KBM-7 (cell line): ENCODE data around the gene MAP4.
"Not testable (repeated sequence)": the region's sequence is repeated elsewhere in the genome, so short reads cannot be mapped to it uniquely, and the experiment has no call there.

Experiments
- DNase-seq: peaks from one replicate; pipeline ENCODE4 v3.0.0-alpha.2; 2015
- in situ Hi-C: fragments of 300-500 bp; cut with MboI; formaldehyde crosslinking; loops from 2 replicates; pipeline ENCODE4 v1.14.3; 2020; ENCODE audit warnings: low sequenced_read_pairs, low pct_unique_long_range_greater_than_20kb, mixed read lengths

The MAP4 gene

GRCh38 chr3:47908744-47909143, 107.5 kb downstream of the MAP4 start:
- in situ Hi-C loops = no loop called here
- no peak for DNase-seq

GRCh38 chr3:47907784-47908183, 108.4 kb downstream of the MAP4 start:
- in situ Hi-C loops = no loop called here
- DNase-seq = no peak

GRCh38 chr3:47902746-47903145, 113.5 kb downstream of the MAP4 start:
- in situ Hi-C loops = no loop called here
- no peak for DNase-seq

- in situ Hi-C loops = no loop called here
- DNase-seq = no peak
Observed at GRCh38 chr3:47901280-47901833, 114.9 kb downstream of the MAP4 start.

GRCh38 chr3:47899495-47900108, 116.6 kb downstream of the MAP4 start:
- DNase-seq = no peak
- in situ Hi-C loops = no loop called here

- no peak for DNase-seq
- in situ Hi-C loops = no loop called here
Observed at GRCh38 chr3:47897954-47898353, 118.3 kb downstream of the MAP4 start.

GRCh38 chr3:47896736-47897135, 119.5 kb downstream of the MAP4 start:
- in situ Hi-C loops = no loop called here
- DNase-seq = no peak

- in situ Hi-C loops = no loop called here
- no peak for DNase-seq
Observed at GRCh38 chr3:47895241-47895640, 121.0 kb downstream of the MAP4 start.

GRCh38 chr3:47892286-47893040, 123.8 kb downstream of the MAP4 start:
- in situ Hi-C loops = no loop called here
- no peak for DNase-seq

- in situ Hi-C loops = no loop called here
- no peak for DNase-seq
Observed at GRCh38 chr3:47891613-47892005, 124.6 kb downstream of the MAP4 start.

GRCh38 chr3:47890828-47891612, 125.2 kb downstream of the MAP4 start:
- in situ Hi-C loops = no loop called here
- no peak for DNase-seq

- DNase-seq = no peak
- in situ Hi-C loops = no loop called here
Observed at GRCh38 chr3:47890126-47890827, 125.9 kb downstream of the MAP4 start.

GRCh38 chr3:47888986-47889757, 127.0 kb downstream of the MAP4 start:
- in situ Hi-C loops = no loop called here

GRCh38 chr3:47887991-47888390, 128.2 kb downstream of the MAP4 start:
- DNase-seq, in situ Hi-C loops: not testable (repeated sequence)

More at GRCh38 chr3:47888986-47889757, 127.0 kb downstream of the MAP4 start:
- DNase-seq = no peak

GRCh38 chr3:47885168-47885567, 131.0 kb downstream of the MAP4 start:
- no peak for DNase-seq
- in situ Hi-C loops = no loop called here

GRCh38 chr3:47884603-47885002, 131.6 kb downstream of the MAP4 start:
- DNase-seq = no peak

GRCh38 chr3:47882338-47882737, 133.9 kb downstream of the MAP4 start:
- DNase-seq = no peak
- in situ Hi-C loops = no loop called here

More at GRCh38 chr3:47884603-47885002, 131.6 kb downstream of the MAP4 start:
- in situ Hi-C loops = no loop called here

GRCh38 chr3:47877719-47878118, 138.5 kb downstream of the MAP4 start:
- in situ Hi-C loops = no loop called here
- no peak for DNase-seq
